ENCODE measurements around the gene ABCG4. TPM values are rescaled to one million over a fixed set of nuclear protein-coding genes. Genes with fewer than 3 reads are reported as not detected.

ABCG4 gene
- total and polyA plus RNA-seq, 3 donors from 2014 or later: 3.9 to 11.2 (median 5.4) TPM

- Histone ChIP-seq H3K4me1 (no peaks in the 10 kb centered on the region), H3K27me3 (no peaks in the 10 kb centered on the region), H3K27ac (no peak overlapping the region), H3K36me3 (ENCODE audit: low read depth, missing control alignments) (no peaks in the 10 kb centered on the region), H3K9me3 (no peaks in the 10 kb centered on the region), H3K4me3 (peak overlapping the region in 1 of 2 donors; percentile 16)
- intact Hi-C loops (cut with DNase I; ENCODE audit: low total_unique reads): no loop called here
- peak; percentile 60 for DNase-seq
- no peak for TF ChIP-seq POLR2A (IDR thresholded peaks at IDR 0.05)
- no peak for TF ChIP-seq CTCF (IDR thresholded peaks at IDR 0.05)
- WGBS, 2 donors: 43 to 51% methylated on average over 24 of the region's 24 CpGs
Observed at GRCh38 chr11:119115484-119116234, 33.2 kb upstream of the ABCG4 start.

- intact Hi-C loops (cut with DNase I; ENCODE audit: low total_unique reads): no loop called here
- DNase-seq: no peak
- no peaks in the 10 kb centered on the region for H3K27me3 ChIP-seq
- no peaks in the 10 kb centered on the region for H3K9me3 ChIP-seq
- WGBS, 2 donors: 48 to 61% methylated on average over 10 of the region's 10 CpGs
- no peaks in the 10 kb centered on the region for H3K36me3 ChIP-seq (ENCODE audit: low read depth, missing control alignments)
- no peak overlapping the region for H3K27ac ChIP-seq
- H3K4me3 ChIP-seq: peak overlapping the region in 1 of 2 donors; percentile 16
- TF ChIP-seq POLR2A (IDR thresholded peaks at IDR 0.05): no peak
- no peak for TF ChIP-seq CTCF (IDR thresholded peaks at IDR 0.05)
- no peaks in the 10 kb centered on the region for H3K4me1 ChIP-seq
Observed at GRCh38 chr11:119116235-119116594, 32.6 kb upstream of the ABCG4 start.

GRCh38 chr11:119116601-119117000 lies 32.3 kb upstream of the ABCG4 start:
- H3K4me1 ChIP-seq: no peaks in the 10 kb centered on the region
- H3K27me3 ChIP-seq: no peaks in the 10 kb centered on the region
- H3K4me3 ChIP-seq: no peak overlapping the region
- intact Hi-C loops (cut with DNase I; ENCODE audit: low total_unique reads): no loop called here
- no peak for TF ChIP-seq CTCF (IDR thresholded peaks at IDR 0.05)
- no peak for DNase-seq
- WGBS, 2 donors: 40 to 53% methylated on average over 5 of the region's 5 CpGs
- no peaks in the 10 kb centered on the region for H3K36me3 ChIP-seq (ENCODE audit: low read depth, missing control alignments)
- no peak overlapping the region for H3K27ac ChIP-seq
- no peaks in the 10 kb centered on the region for H3K9me3 ChIP-seq

- no peaks in the 10 kb centered on the region for H3K9me3 ChIP-seq
- H3K4me3 ChIP-seq: no peak overlapping the region
- no peak for TF ChIP-seq CTCF (IDR thresholded peaks at IDR 0.05)
- no peak for TF ChIP-seq POLR2A (IDR thresholded peaks at IDR 0.05)
- DNase-seq: no peak
- peaks cover 2% of the 10 kb centered on the region for H3K4me1 ChIP-seq
- H3K36me3 ChIP-seq (ENCODE audit: low read depth, missing control alignments): no peaks in the 10 kb centered on the region
- no peaks in the 10 kb centered on the region for H3K27me3 ChIP-seq
- intact Hi-C loops (cut with DNase I; ENCODE audit: low total_unique reads): no loop called here
- H3K27ac ChIP-seq: no peak overlapping the region
- WGBS, 2 donors: 80 to 86% methylated on average over 3 of the region's 3 CpGs
Observed at GRCh38 chr11:119117004-119117706, 31.7 kb upstream of the ABCG4 start.
